Activated naive CD8-positive, alpha-beta T cell treated with anti-CD3 and anti-CD28 coated beads, Interleukin-2, amount 50 U/mL, for 24 hours (primary cell): Measurements from ENCODE around the gene TSPAN3.
A peak's percentile ranks its signal among the peaks of the same experiment; 100 is the strongest.

ENCODE experiments used
- ATAC-seq: fragments of 150-1000 bp; cut with Tn5 transposase; one replicate; pipeline ENCODE4 v1.10.0; 2021
- DNase-seq: peaks from one replicate; pipeline ENCODE4 v3.0.0; 2021
- H3K27ac Mint-ChIP-seq: one replicate; pipeline ENCODE4 v1.8.0; 2021; ENCODE audit warnings: mild to moderate bottlenecking, mixed read lengths
- H3K27me3 Mint-ChIP-seq: one replicate; pipeline ENCODE4 v1.8.0; 2021; ENCODE audit warnings: mixed read lengths
- H3K36me3 Mint-ChIP-seq: one replicate; pipeline ENCODE4 v1.8.0; 2021; ENCODE audit warnings: low read depth, mixed read lengths
- H3K4me1 Mint-ChIP-seq: one replicate; pipeline ENCODE4 v1.8.0; 2021; ENCODE audit warnings: mixed read lengths
- H3K4me3 Mint-ChIP-seq: one replicate; pipeline ENCODE4 v1.8.0; 2021; ENCODE audit warnings: mild to moderate bottlenecking, moderate library complexity, mixed read lengths
- H3K9me3 Mint-ChIP-seq: one replicate; pipeline ENCODE4 v1.8.0; 2021; ENCODE audit warnings: mixed read lengths

TSPAN3 gene

DNA sequence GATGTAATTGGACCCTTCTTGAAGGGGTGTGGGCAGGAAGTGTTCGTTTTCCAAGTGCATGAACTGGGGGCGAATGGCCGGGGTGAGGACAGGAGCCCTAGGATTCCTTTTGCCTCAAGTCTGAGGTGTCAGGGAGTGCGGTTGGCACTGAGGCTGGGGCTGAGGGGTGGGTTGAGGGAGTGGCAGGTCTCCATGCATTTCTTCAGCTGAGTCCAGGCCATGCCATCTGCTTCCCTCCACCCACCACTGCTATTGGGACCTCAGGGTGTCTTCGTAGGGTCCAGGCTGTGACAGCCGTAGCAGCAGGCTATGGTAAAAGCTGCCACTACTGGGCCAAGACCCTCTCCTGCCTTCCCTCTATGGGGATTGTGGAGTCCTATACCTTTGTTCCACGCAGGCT lies 25.6 kb upstream of the TSPAN3 start:
- Mint-ChIP-seq H3K4me3 (no peak overlapping the region), H3K27me3 (no peaks in the 10 kb centered on the region), H3K4me1 (no peaks in the 10 kb centered on the region), H3K9me3 (no peaks in the 10 kb centered on the region), H3K27ac (no peak overlapping the region), H3K36me3 (no peaks in the 10 kb centered on the region)
- DNase-seq (no peak), ATAC-seq (no peak)

GRCh38 chr15:77096138-77096537 lies 25.2 kb upstream of the TSPAN3 start:
- H3K4me1 Mint-ChIP-seq, result no peaks in the 10 kb centered on the region
- H3K36me3 Mint-ChIP-seq, result no peaks in the 10 kb centered on the region
- no peak overlapping the region for H3K4me3 Mint-ChIP-seq
- no peak overlapping the region for H3K27ac Mint-ChIP-seq
- no peak for DNase-seq
- ATAC-seq, result no peak
- no peaks in the 10 kb centered on the region for H3K27me3 Mint-ChIP-seq
- H3K9me3 Mint-ChIP-seq, result no peaks in the 10 kb centered on the region

- no peaks in the 10 kb centered on the region for H3K27me3 Mint-ChIP-seq
- no peak overlapping the region for H3K27ac Mint-ChIP-seq
- DNase-seq (peak; percentile 35), ATAC-seq (no peak)
- no peaks in the 10 kb centered on the region for H3K9me3 Mint-ChIP-seq
- no peaks in the 10 kb centered on the region for H3K36me3 Mint-ChIP-seq
- H3K4me1 Mint-ChIP-seq, result no peaks in the 10 kb centered on the region
- H3K4me3 Mint-ChIP-seq, result no peak overlapping the region
These were observed 23.6 kb upstream of the TSPAN3 start for GRCh38 chr15:77094397-77095030.

GRCh38 chr15:77093436-77093835 lies 22.5 kb upstream of the TSPAN3 start:
- H3K9me3 Mint-ChIP-seq, result no peaks in the 10 kb centered on the region
- no peaks in the 10 kb centered on the region for H3K27me3 Mint-ChIP-seq
- H3K36me3 Mint-ChIP-seq, result no peaks in the 10 kb centered on the region
- no peaks in the 10 kb centered on the region for H3K4me1 Mint-ChIP-seq
- no peak for DNase-seq
- H3K27ac Mint-ChIP-seq, result no peak overlapping the region
- H3K4me3 Mint-ChIP-seq, result no peak overlapping the region
- ATAC-seq, result no peak

GRCh38 chr15:77091097-77091496 lies 20.2 kb upstream of the TSPAN3 start:
- H3K4me3 Mint-ChIP-seq, result no peak overlapping the region
- no peak for DNase-seq

GRCh38 chr15:77087213-77087612 lies 16.3 kb upstream of the TSPAN3 start:
- Mint-ChIP-seq H3K36me3 (no peaks in the 10 kb centered on the region), H3K9me3 (no peaks in the 10 kb centered on the region), H3K4me1 (peaks cover 21% of the 10 kb centered on the region), H3K27ac (no peak overlapping the region), H3K4me3 (no peak overlapping the region), H3K27me3 (no peaks in the 10 kb centered on the region)
- ATAC-seq, result no peak
- DNase-seq, result no peak

More at GRCh38 chr15:77091097-77091496, 20.2 kb upstream of the TSPAN3 start:
- Mint-ChIP-seq H3K4me1 (no peaks in the 10 kb centered on the region), H3K36me3 (no peaks in the 10 kb centered on the region), H3K9me3 (no peaks in the 10 kb centered on the region), H3K27ac (no peak overlapping the region), H3K27me3 (no peaks in the 10 kb centered on the region)
- no peak for ATAC-seq

GRCh38 chr15:77085297-77085696 lies 14.4 kb upstream of the TSPAN3 start:
- no peak for ATAC-seq
- Mint-ChIP-seq H3K9me3 (no peaks in the 10 kb centered on the region), H3K27ac (no peak overlapping the region), H3K4me1 (peaks cover 25% of the 10 kb centered on the region), H3K36me3 (no peaks in the 10 kb centered on the region), H3K27me3 (no peaks in the 10 kb centered on the region), H3K4me3 (no peak overlapping the region)
- no peak for DNase-seq

DNA sequence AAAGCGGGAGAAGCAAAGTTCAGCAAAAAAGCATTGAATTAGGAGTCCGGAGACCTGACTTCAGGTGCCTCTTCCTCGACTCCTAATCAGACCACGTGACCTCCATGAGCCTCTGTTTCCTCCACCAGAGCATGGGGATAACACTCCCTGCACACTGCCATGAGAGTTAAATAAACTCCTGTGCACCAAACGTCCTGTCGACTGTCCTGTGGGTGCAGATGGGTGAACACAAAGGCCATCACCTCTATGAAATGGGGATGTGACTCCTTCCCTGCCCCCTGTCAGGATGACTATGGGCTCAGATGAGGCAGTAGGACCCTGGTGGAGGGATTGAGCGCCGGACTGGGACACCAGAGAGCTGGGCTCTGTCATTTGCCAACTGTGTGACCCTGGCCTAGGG lies 13.5 kb upstream of the TSPAN3 start:
- ATAC-seq (no peak), DNase-seq (no peak)
- Mint-ChIP-seq H3K36me3 (no peaks in the 10 kb centered on the region), H3K27me3 (no peaks in the 10 kb centered on the region), H3K27ac (no peak overlapping the region), H3K4me3 (no peak overlapping the region), H3K4me1 (peaks cover 25% of the 10 kb centered on the region), H3K9me3 (no peaks in the 10 kb centered on the region)

DNA sequence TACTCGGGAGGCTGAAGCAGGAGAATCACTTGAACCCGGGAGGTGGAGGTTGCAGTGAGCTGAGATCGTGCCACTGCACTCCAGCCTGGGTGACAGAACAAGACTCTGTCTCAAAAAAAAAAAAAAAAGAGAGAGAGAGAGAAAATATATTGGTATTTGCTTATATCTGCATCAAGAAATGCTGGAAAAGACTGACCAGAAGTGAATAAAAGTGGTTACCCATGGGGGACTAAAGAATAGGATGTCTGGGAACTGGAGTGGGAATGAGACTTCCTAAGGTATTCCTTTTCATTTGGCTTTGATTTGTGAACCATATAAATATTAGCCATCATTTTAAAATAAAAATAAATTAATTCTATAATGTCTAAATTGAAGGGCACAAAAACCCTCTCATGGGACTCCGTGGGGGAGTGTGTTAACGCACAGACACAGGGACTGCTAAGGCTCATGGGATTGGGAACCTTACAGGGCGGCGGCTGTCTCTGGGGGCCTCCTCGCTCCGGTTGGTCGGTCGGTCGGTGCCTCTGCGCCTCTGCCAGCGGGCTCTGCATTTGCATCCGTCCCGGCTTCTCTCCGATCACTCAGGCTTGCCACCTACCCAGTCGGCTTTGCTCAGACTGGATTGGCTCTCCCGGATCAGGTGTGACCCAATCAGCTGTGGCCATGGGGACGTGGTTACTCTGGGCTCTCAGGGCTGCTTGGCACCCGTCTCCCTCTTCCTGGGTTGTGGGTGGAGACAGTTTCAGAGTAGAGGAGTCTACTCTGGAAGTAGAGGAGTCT lies 12.7 kb upstream of the TSPAN3 start:
- H3K4me1 Mint-ChIP-seq, result peaks cover 25% of the 10 kb centered on the region
- H3K4me3 Mint-ChIP-seq, result peak overlapping the region; percentile 15
- no peaks in the 10 kb centered on the region for H3K36me3 Mint-ChIP-seq
- H3K27me3 Mint-ChIP-seq, result no peaks in the 10 kb centered on the region
- H3K9me3 Mint-ChIP-seq, result no peaks in the 10 kb centered on the region
- DNase-seq (peak; percentile 67), ATAC-seq (peak; percentile 91)
- peak overlapping the region; percentile 7 for H3K27ac Mint-ChIP-seq

- no peak overlapping the region for H3K27ac Mint-ChIP-seq
- peaks cover 25% of the 10 kb centered on the region for H3K4me1 Mint-ChIP-seq
- no peak overlapping the region for H3K4me3 Mint-ChIP-seq
- no peaks in the 10 kb centered on the region for H3K36me3 Mint-ChIP-seq
- ATAC-seq (no peak), DNase-seq (no peak)
- no peaks in the 10 kb centered on the region for H3K27me3 Mint-ChIP-seq
- no peaks in the 10 kb centered on the region for H3K9me3 Mint-ChIP-seq
These were observed 11.1 kb upstream of the TSPAN3 start for GRCh38 chr15:77081971-77082370.

DNA sequence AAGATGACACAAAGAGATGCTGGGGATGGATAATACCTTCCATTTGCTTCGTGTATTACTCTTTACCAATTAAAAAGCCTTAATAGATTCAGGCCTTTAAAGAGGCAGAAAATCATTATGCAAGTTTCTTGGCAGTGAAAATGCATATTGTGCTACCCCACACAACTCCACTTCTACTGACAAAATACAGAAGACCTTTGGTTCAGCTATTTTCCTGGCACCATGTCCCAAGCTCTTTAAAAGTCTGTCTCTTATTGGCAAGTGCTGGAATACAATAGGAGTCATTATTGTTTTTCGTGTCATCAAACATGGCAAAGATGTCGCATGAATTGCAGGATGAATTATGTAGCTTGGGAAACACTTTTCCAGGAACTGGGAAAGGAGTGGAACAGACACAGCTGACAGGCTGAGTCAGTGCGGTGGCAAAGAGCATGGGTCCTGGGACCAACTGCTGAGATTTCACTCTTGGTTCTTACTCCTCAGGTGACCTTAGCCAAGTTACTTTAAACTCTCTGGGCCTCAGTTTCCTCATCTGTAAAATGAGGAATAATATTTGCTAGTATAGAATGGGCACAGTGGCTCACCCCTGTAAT lies 5.5 kb upstream of the TSPAN3 start:
- no peak for ATAC-seq
- Mint-ChIP-seq H3K4me1 (peaks cover 6% of the 10 kb centered on the region), H3K9me3 (no peaks in the 10 kb centered on the region), H3K27me3 (no peaks in the 10 kb centered on the region), H3K36me3 (no peaks in the 10 kb centered on the region), H3K4me3 (no peak overlapping the region), H3K27ac (no peak overlapping the region)
- no peak for DNase-seq

GRCh38 chr15:77075528-77075927 lies 4.6 kb upstream of the TSPAN3 start:
- Mint-ChIP-seq H3K4me3 (no peak overlapping the region), H3K9me3 (no peaks in the 10 kb centered on the region), H3K4me1 (peaks cover 10% of the 10 kb centered on the region), H3K27ac (no peak overlapping the region), H3K36me3 (no peaks in the 10 kb centered on the region), H3K27me3 (no peaks in the 10 kb centered on the region)
- DNase-seq, result no peak
- ATAC-seq, result no peak

DNA sequence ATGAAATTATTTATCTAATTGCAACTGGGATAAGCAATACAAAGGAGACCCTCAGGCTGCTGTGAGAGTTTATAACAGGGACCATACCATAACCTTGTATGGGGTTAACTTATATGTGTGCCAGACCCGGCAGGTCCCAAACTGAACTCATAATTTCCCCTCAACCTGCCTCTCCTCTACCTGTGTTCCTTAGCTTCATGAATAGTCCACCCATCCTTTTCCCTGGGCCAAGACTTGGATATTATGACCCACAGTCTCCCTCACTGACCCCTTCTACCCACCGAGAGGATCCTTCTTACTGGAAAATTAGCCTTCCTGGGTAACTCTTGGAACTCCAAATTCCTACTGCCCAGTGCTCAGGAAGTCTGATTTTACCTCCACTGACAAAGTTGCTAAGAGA lies 3.4 kb upstream of the TSPAN3 start:
- Mint-ChIP-seq H3K9me3 (no peaks in the 10 kb centered on the region), H3K4me3 (no peak overlapping the region), H3K4me1 (peaks cover 17% of the 10 kb centered on the region), H3K27ac (no peak overlapping the region), H3K36me3 (peaks cover 5% of the 10 kb centered on the region), H3K27me3 (no peaks in the 10 kb centered on the region)
- ATAC-seq, result no peak
- no peak for DNase-seq

GRCh38 chr15:77071305-77072223 lies 655 bp upstream of the TSPAN3 start:
- DNase-seq (no peak), ATAC-seq (no peak)
- H3K9me3 Mint-ChIP-seq, result no peaks in the 10 kb centered on the region
- no peaks in the 10 kb centered on the region for H3K27me3 Mint-ChIP-seq
- H3K4me3 Mint-ChIP-seq, result peak overlapping the region; percentile 64
- H3K27ac Mint-ChIP-seq, result peak overlapping the region; percentile 25
- H3K4me1 Mint-ChIP-seq, result peaks cover 38% of the 10 kb centered on the region
- H3K36me3 Mint-ChIP-seq, result peaks cover 14% of the 10 kb centered on the region
